Aorta (tissue), 5 donors: ENCODE results near the gene GET3. TPM values are rescaled to one million over a fixed set of nuclear protein-coding genes. Genes with fewer than 3 reads are reported as not detected.

Experiments used
- ATAC-seq: fragments of 200-7000 bp; cut with Tn5 transposase; one replicate; pipeline ENCODE4 v1.9.1; 2022; ENCODE audit warnings: moderate library complexity; ENCODE audit not compliant: low FRiP score
- DNase-seq, 2 donors: peaks; one replicate each; pipeline ENCODE4 v3.0.0-alpha.2; 2020
- H3K27ac ChIP-seq, 2 donors: one replicate each; pipeline ENCODE4 v1.5.1; 2013; ENCODE audit warnings: low read length in 2 of 2, mild to moderate bottlenecking in 2 of 2, moderate library complexity in 2 of 2, control low read depth in 1 of 2, inconsistent platforms in 1 of 2, low read depth in 1 of 2
- H3K27me3 ChIP-seq, 2 donors: one replicate each; pipeline ENCODE4 v1.6.1; 2013; ENCODE audit warnings: control low read depth in 1 of 2, low read length in 1 of 2, mild to moderate bottlenecking in 1 of 2, moderate library complexity in 1 of 2; ENCODE audit not compliant: insufficient read depth in 2 of 2, control insufficient read depth in 1 of 2
- H3K36me3 ChIP-seq, 2 donors: one replicate each; pipeline ENCODE4 v1.6.1; 2013; ENCODE audit warnings: control low read depth in 1 of 2, low read length in 1 of 2, mild to moderate bottlenecking in 1 of 2; ENCODE audit not compliant: insufficient read depth in 2 of 2, control insufficient read depth in 1 of 2
- H3K4me1 ChIP-seq, 2 donors: one replicate each; pipeline ENCODE4 v1.6.1; 2013; ENCODE audit warnings: low read length in 2 of 2, control low read depth in 1 of 2, mild to moderate bottlenecking in 1 of 2, moderate library complexity in 1 of 2; ENCODE audit not compliant: insufficient read depth in 2 of 2, control insufficient read depth in 1 of 2
- H3K4me3 ChIP-seq, 2 donors: one replicate each; pipeline ENCODE4 v1.5.1; 2013; ENCODE audit warnings: low read length in 2 of 2, control low read depth in 1 of 2, mild to moderate bottlenecking in 1 of 2
- H3K9me3 ChIP-seq: one replicate; pipeline ENCODE4 v1.6.1; 2013; ENCODE audit warnings: mild to moderate bottlenecking, low read length; ENCODE audit not compliant: control insufficient read depth
- WGBS, 2 donors: extraction: QIAGEN DNeasy Blood & Tissue Kit; methylation state at CpG; one replicate each; pipeline ENCODE4 v1.1.7; 2013; 5-methylcytosine and 5-hydroxymethylcytosine counted together
- intact Hi-C, 2 donors: fragments of 100-400 bp; cut with DNase I; formaldehyde crosslinking; loops; one replicate each; pipeline versions ENCODE4 v1.14.2 to v1.15.0; 2022
- polyA plus RNA-seq, 2 donors: library from polyadenylated mRNA; stranded (reverse); fragments of 200-250 nt; gene quantifications; one replicate each; pipeline ENCODE4 v1.2.3, GENCODE V29; 2013
- total RNA-seq, 2 donors: library from RNA; stranded (reverse); fragmentation: NEBNext Ultra II Directional; extraction: Animal tissue kit (Norgen Biotek cat#: 25700); gene quantifications; one replicate each; pipeline ENCODE4 v1.2.1, GENCODE V29; 2021
- donor health status: healthy with polysubstance abuse.
- donor health status: Bipolar disorder and iron deficiency.
- donor health status: DM: no; HTN: no; CAD: no.
- donor health status: DM: no; HTN: no; CAD: no.
- donor health status: DM: yes; HTN: yes; CAD: no.

The GET3 gene
- total and polyA plus RNA-seq, 4 donors = 35.4 to 70.6 (median 51.7) TPM

DNA sequence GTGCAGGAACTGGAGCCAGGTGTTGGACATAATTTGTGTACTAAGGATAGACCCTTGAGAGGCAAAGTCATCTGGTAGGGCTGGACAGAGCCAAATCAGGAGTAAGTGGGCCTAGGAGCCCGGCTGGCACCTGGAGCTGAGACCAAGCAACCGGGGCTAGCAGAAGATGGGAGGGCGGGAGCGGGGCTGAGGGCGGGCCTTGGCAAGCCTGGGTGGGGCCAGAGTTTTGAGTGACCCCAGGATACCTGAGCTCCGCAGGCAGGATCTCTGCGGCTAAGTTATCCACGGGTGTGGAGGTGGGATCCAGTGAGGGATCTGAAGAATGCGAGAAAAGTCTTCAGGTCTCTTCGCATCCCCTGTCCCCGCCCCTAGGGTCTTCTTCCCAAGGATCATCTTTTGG lies 29.9 kb downstream of the GET3 start:
- no peak for ATAC-seq
- H3K4me1 ChIP-seq = no peaks in the 10 kb centered on the region
- H3K27ac ChIP-seq = no peak overlapping the region
- H3K27me3 ChIP-seq = no peaks in the 10 kb centered on the region
- WGBS, 2 donors = 90 to 92% methylated on average over 11 of the region's 11 CpGs
- intact Hi-C loops = no loop called here
- H3K9me3 ChIP-seq = no peaks in the 10 kb centered on the region
- peaks cover 0 to 2% of the 10 kb centered on the region in 2 donors for H3K36me3 ChIP-seq
- no peak overlapping the region for H3K4me3 ChIP-seq
- no peak for DNase-seq

- no peak for DNase-seq
- no peaks in the 10 kb centered on the region for H3K9me3 ChIP-seq
- H3K27ac ChIP-seq = no peak overlapping the region
- no peaks in the 10 kb centered on the region for H3K4me1 ChIP-seq
- H3K4me3 ChIP-seq = no peak overlapping the region
- ATAC-seq = no peak
- intact Hi-C loops = no loop called here
- H3K36me3 ChIP-seq = peaks cover 0 to 2% of the 10 kb centered on the region in 2 donors
- 94% methylated on average over 15 of the region's 15 CpGs for WGBS, 2 donors
- no peaks in the 10 kb centered on the region for H3K27me3 ChIP-seq
These were observed 30.4 kb downstream of the GET3 start for GRCh38 chr19:12767666-12768065.

GRCh38 chr19:12769689-12770088 lies 32.4 kb downstream of the GET3 start:
- Histone ChIP-seq H3K27ac (no peak overlapping the region), H3K36me3 (no peaks in the 10 kb centered on the region), H3K4me3 (no peak overlapping the region), H3K27me3 (no peaks in the 10 kb centered on the region), H3K9me3 (no peaks in the 10 kb centered on the region), H3K4me1 (no peaks in the 10 kb centered on the region)
- intact Hi-C loops = loop anchor here (5.0 kb wide), 2 partner anchors 38 to 78 kb away; partner anchors contain the start of gene RNASEH2A (in 1 of the 2)
- whole genome bisulfite sequencing, 2 donors = 63 to 64% methylated on average over 37 of the region's 37 CpGs
- DNase-seq = no peak
- no peak for ATAC-seq

GRCh38 chr19:12770922-12771321 lies 33.6 kb downstream of the GET3 start:
- Histone ChIP-seq H3K9me3 (no peaks in the 10 kb centered on the region), H3K4me1 (no peaks in the 10 kb centered on the region), H3K4me3 (no peak overlapping the region), H3K27ac (no peak overlapping the region), H3K27me3 (no peaks in the 10 kb centered on the region), H3K36me3 (no peaks in the 10 kb centered on the region)
- ATAC-seq (no peak), DNase-seq (no peak)
- intact Hi-C loops = loop anchor here (5.0 kb wide), 2 partner anchors 36 to 76 kb away; partner anchors contain the start of gene RNASEH2A (in 1 of the 2)
- 94 to 95% methylated on average over 13 of the region's 13 CpGs for WGBS, 2 donors

DNA sequence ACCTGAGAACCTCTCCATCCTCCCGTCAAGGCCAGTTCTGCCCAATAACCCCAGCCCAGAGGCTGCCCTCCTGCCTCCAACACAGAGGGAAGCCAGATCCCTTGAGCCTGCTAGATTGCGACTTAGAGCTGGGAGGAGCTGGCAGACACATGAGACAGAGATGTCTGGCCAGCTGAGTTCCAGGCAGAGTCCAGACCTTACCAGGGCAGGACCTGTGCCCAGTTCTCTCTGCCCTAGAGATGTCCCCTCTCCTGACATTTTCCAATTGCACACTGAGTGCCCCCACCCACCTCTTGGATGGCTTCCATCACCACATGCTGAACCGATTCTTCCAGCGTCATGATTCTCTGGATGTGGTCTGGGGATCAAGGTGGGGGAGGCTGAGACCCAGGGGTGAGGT lies 35.0 kb downstream of the GET3 start:
- 5 to 8% methylated on average over 4 of the region's 4 CpGs for WGBS, 2 donors
- no peaks in the 10 kb centered on the region for H3K27me3 ChIP-seq
- ATAC-seq = no peak
- DNase-seq = peak in 1 of 2 donors; percentile 78
- no peaks in the 10 kb centered on the region for H3K4me1 ChIP-seq
- no peak overlapping the region for H3K27ac ChIP-seq
- intact Hi-C loops = loop anchor here (5.0 kb wide), 2 partner anchors 35 to 75 kb away; partner anchors contain the start of gene RNASEH2A (in 1 of the 2)
- no peak overlapping the region for H3K4me3 ChIP-seq
- H3K9me3 ChIP-seq = no peaks in the 10 kb centered on the region
- no peaks in the 10 kb centered on the region for H3K36me3 ChIP-seq

GRCh38 chr19:12773571-12773970 lies 36.3 kb downstream of the GET3 start:
- peak overlapping the region in 1 of 2 donors; percentile 20 for H3K27ac ChIP-seq
- no peak overlapping the region for H3K4me3 ChIP-seq
- no peaks in the 10 kb centered on the region for H3K36me3 ChIP-seq
- no peaks in the 10 kb centered on the region for H3K9me3 ChIP-seq
- DNase-seq = no peak
- intact Hi-C loops = loop anchor here (1.0 to 5.0 kb wide), 3 partner anchors 23 to 74 kb away; partner anchors contain the start of gene RNASEH2A (in 1 of the 2)
- H3K27me3 ChIP-seq = no peaks in the 10 kb centered on the region
- ATAC-seq = no peak
- H3K4me1 ChIP-seq = no peaks in the 10 kb centered on the region
- 27 to 28% methylated on average over 2 of the region's 2 CpGs for WGBS, 2 donors

DNA sequence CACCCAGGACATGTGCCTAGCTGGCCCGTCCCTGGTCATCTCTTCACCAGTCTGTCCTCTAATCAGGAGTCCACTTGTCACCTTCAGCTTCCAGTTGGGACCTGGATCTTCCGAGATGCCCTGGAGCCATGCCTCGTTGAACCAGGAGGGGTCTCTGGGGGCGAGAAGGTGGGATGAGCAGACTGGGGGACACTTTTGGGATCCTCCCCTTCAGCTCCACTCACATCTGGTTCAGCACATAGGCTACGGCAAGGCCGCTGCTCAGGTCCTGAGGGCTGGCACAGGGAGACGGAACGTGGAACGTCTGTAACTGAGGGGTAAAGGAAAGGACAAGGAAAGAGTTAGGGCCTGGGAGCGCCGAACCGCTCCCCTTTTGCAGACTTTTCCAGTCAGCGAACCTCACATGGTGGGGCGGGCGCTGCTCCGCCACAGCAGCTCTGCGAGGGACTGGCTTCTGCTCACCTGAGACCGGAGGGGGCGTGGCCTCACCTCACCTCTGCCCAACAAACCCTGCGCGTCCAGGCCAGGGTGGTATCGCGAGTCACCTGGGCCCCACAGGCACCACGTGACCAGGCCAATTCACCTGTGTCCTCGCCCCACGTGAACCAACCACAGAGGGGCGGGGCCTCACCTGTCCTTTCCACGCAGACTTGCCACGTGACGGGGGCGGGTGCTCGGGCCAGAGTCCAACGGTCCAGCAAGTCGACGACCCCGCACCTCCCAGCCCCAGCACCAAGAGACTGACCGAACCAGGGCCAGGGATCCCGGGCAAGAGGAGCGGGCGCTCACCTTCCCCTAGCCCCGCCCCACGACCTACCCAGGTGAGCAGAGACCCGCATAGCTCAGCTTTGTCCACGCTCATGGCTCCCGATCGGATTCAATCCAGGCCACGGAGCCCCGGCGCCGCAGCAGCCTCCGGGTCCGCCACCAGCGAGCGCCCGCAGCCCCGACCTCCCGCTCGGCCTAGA lies 37.6 kb downstream of the GET3 start, which contains the start of gene HOOK2:
HOOK2 (minus strand) TSS at position 965 of the 968 bp plus-strand sequence; CDS start at position 862, 103 bp downstream.
- Histone ChIP-seq H3K27ac (peak within 1 kb of the TSS in 1 of 2 donors; percentile 76), H3K4me1 (no peaks in the 10 kb centered on the region), H3K4me3 (peak within 1 kb of the TSS; percentile 32 to 52), H3K36me3 (no peaks in the 10 kb centered on the region), H3K27me3 (no peaks in the 10 kb centered on the region), H3K9me3 (no peaks in the 10 kb centered on the region)
- DNase-seq (peak in 1 of 2 donors; percentile 83), ATAC-seq (no peak)
- intact Hi-C loops = loop anchor here (5.0 kb wide), 2 partner anchors 32 to 72 kb away; partner anchors contain the start of gene RNASEH2A (in 1 of the 2)
- 15% methylated on average over 58 of the region's 58 CpGs for WGBS, 2 donors

GRCh38 chr19:12777217-12778016 lies 40.1 kb downstream of the GET3 start:
- H3K9me3 ChIP-seq = no peaks in the 10 kb centered on the region
- H3K36me3 ChIP-seq = no peaks in the 10 kb centered on the region
- no peaks in the 10 kb centered on the region for H3K4me1 ChIP-seq
- intact Hi-C loops = loop anchor here (1.0 kb wide), 2 partner anchors 17 to 18 kb away; no protein-coding TSS in a partner anchor
- peak overlapping the region; percentile 83 to 84 for H3K27ac ChIP-seq
- peak; percentile 89 to 95 for DNase-seq
- H3K4me3 ChIP-seq = peak overlapping the region; percentile 19 to 55
- H3K27me3 ChIP-seq = no peaks in the 10 kb centered on the region
- ATAC-seq = peak; percentile 85
- 5 to 6% methylated on average over 43 of the region's 43 CpGs for WGBS, 2 donors
